Uterus (tissue), 4 donors: Measurements from ENCODE around the gene CLPSL2. TPM values are rescaled to one million over a fixed set of nuclear protein-coding genes. Genes with fewer than 3 reads are reported as not detected.

Experiments used
- DNase-seq, 2 donors: peaks; one replicate each; pipeline ENCODE4 v3.0.0-alpha.2; 2019 to 2020
- H3K27ac ChIP-seq, 2 donors: fragments of 200-600 bp; sonication (generic); 1 replicate in 1 of 2; 2 replicates in 1 of 2; pipeline ENCODE4 v1.5.1; 2016 to 2018
- H3K27me3 ChIP-seq, 2 donors: fragments of 200-600 bp; sonication (generic); one replicate each; pipeline ENCODE4 v1.5.1; 2018 to 2019; ENCODE audit warnings: control low read depth in 1 of 2
- H3K36me3 ChIP-seq, 2 donors: fragments of 200-600 bp; sonication (generic); one replicate each; pipeline ENCODE4 v1.5.1; 2019; ENCODE audit warnings: control low read depth in 1 of 2
- H3K4me1 ChIP-seq, 2 donors: fragments of 200-600 bp; sonication (generic); one replicate each; pipeline ENCODE4 v1.5.1; 2018 to 2019; ENCODE audit warnings: control low read depth in 1 of 2
- H3K4me3 ChIP-seq, 2 donors: fragments of 200-600 bp; sonication (generic); 1 replicate in 1 of 2; 2 replicates in 1 of 2; pipeline ENCODE4 v1.5.1; 2018 to 2019; ENCODE audit warnings: mild to moderate bottlenecking in 1 of 2
- H3K9me3 ChIP-seq, 2 donors: fragments of 200-600 bp; sonication (generic); one replicate each; pipeline ENCODE4 v1.5.1; 2019; ENCODE audit warnings: control low read depth in 1 of 2
- CTCF ChIP-seq, 4 experiments: fragments of 200-600 bp in 2 of 4; fragments of 450-650 bp in 2 of 4; sonication (generic) in 2 of 4; IDR thresholded peaks; one replicate each; pipeline ENCODE4 v1.5.1; 2016 to 2019; ENCODE audit warnings: antibody characterized with exemption in 4 of 4, mild to moderate bottlenecking in 2 of 4, moderate library complexity in 1 of 4
- POLR2A ChIP-seq, 2 donors: fragments of 450-650 bp; IDR thresholded peaks; one replicate each; pipeline ENCODE4 v1.6.1; 2016; ENCODE audit warnings: antibody characterized with exemption in 2 of 2, mild to moderate bottlenecking in 1 of 2, moderate library complexity in 1 of 2
- intact Hi-C: fragments of 100-400 bp; cut with DNase I; formaldehyde crosslinking; loops from one replicate; pipeline ENCODE4 v1.15.1; 2023; ENCODE audit warnings: low total_unique reads
- total RNA-seq, 4 donors: library from RNA; depleted of rRNA in 3 of 4; stranded (reverse); fragments of >200 nt in 3 of 4; gene quantifications; one replicate each; pipeline versions ENCODE4 v1.1.0 to v1.2.4, GENCODE V29; 2014 to 2023
- donor health status: DM: yes; HTN: yes; CAD: no.

The CLPSL2 gene
- total RNA-seq, 4 donors from 2014 or later: not detected

- Histone ChIP-seq H3K27me3 (no peaks in the 10 kb centered on the region), H3K36me3 (no peaks in the 10 kb centered on the region), H3K4me3 (no peak within 1 kb of the TSS), H3K4me1 (no peaks in the 10 kb centered on the region), H3K27ac (no peak within 1 kb of the TSS), H3K9me3 (no peaks in the 10 kb centered on the region)
- DNase-seq: no peak
- TF ChIP-seq CTCF (IDR thresholded peaks at IDR 0.05) (no peak), POLR2A (IDR thresholded peaks at IDR 0.05) (no peak)
- intact Hi-C loops: no loop called here
Observed at GRCh38 chr6:35804996-35805736, 28.8 kb downstream of the CLPSL2 start, which contains the start of gene LHFPL5. LHFPL5 (plus strand) TSS chr6:35805352; CDS start chr6:35805671, 319 bp downstream.

- intact Hi-C loops: no loop called here
- no peaks in the 10 kb centered on the region for H3K4me1 ChIP-seq
- TF ChIP-seq CTCF (IDR thresholded peaks at IDR 0.05): no peak
- no peak for TF ChIP-seq POLR2A (IDR thresholded peaks at IDR 0.05)
- no peaks in the 10 kb centered on the region for H3K36me3 ChIP-seq
- no peak for DNase-seq
- H3K4me3 ChIP-seq: no peak overlapping the region
- H3K27me3 ChIP-seq: no peaks in the 10 kb centered on the region
- no peaks in the 10 kb centered on the region for H3K9me3 ChIP-seq
- H3K27ac ChIP-seq: no peak overlapping the region
Observed at GRCh38 chr6:35808688-35809087, 32.3 kb downstream of the CLPSL2 start.

GRCh38 chr6:35809809-35810208, 33.4 kb downstream of the CLPSL2 start:
- H3K36me3 ChIP-seq: no peaks in the 10 kb centered on the region
- intact Hi-C loops: no loop called here

GRCh38 chr6:35810971-35811698, 34.7 kb downstream of the CLPSL2 start:
- DNase-seq: no peak
- H3K4me3 ChIP-seq: no peak overlapping the region
- no peaks in the 10 kb centered on the region for H3K9me3 ChIP-seq
- intact Hi-C loops: no loop called here
- H3K36me3 ChIP-seq: no peaks in the 10 kb centered on the region
- no peaks in the 10 kb centered on the region for H3K4me1 ChIP-seq
- H3K27me3 ChIP-seq: no peaks in the 10 kb centered on the region
- TF ChIP-seq CTCF (IDR thresholded peaks at IDR 0.05) (no peak), POLR2A (IDR thresholded peaks at IDR 0.05) (no peak)
- no peak overlapping the region for H3K27ac ChIP-seq

More at GRCh38 chr6:35809809-35810208, 33.4 kb downstream of the CLPSL2 start:
- no peaks in the 10 kb centered on the region for H3K27me3 ChIP-seq
- no peak overlapping the region for H3K27ac ChIP-seq
- H3K4me3 ChIP-seq: no peak overlapping the region
- TF ChIP-seq CTCF (IDR thresholded peaks at IDR 0.05) (no peak), POLR2A (IDR thresholded peaks at IDR 0.05) (no peak)
- H3K4me1 ChIP-seq: no peaks in the 10 kb centered on the region
- no peaks in the 10 kb centered on the region for H3K9me3 ChIP-seq
- DNase-seq: no peak

GRCh38 chr6:35811699-35811995, 35.2 kb downstream of the CLPSL2 start:
- H3K27me3 ChIP-seq: no peaks in the 10 kb centered on the region
- intact Hi-C loops: no loop called here
- no peaks in the 10 kb centered on the region for H3K9me3 ChIP-seq
- no peaks in the 10 kb centered on the region for H3K36me3 ChIP-seq
- no peak overlapping the region for H3K27ac ChIP-seq
- no peak for DNase-seq
- H3K4me3 ChIP-seq: no peak overlapping the region
- H3K4me1 ChIP-seq: no peaks in the 10 kb centered on the region
- TF ChIP-seq CTCF (IDR thresholded peaks at IDR 0.05): no peak
- no peak for TF ChIP-seq POLR2A (IDR thresholded peaks at IDR 0.05)
